ENCODE data around the gene YIF1A.

Gene YIF1A

GRCh38 chr11:66302656-66303055 is 13.7 kb upstream of the YIF1A start:
- H3K27ac ChIP-seq: no peak overlapping the region
- TF ChIP-seq, protein P1, sequence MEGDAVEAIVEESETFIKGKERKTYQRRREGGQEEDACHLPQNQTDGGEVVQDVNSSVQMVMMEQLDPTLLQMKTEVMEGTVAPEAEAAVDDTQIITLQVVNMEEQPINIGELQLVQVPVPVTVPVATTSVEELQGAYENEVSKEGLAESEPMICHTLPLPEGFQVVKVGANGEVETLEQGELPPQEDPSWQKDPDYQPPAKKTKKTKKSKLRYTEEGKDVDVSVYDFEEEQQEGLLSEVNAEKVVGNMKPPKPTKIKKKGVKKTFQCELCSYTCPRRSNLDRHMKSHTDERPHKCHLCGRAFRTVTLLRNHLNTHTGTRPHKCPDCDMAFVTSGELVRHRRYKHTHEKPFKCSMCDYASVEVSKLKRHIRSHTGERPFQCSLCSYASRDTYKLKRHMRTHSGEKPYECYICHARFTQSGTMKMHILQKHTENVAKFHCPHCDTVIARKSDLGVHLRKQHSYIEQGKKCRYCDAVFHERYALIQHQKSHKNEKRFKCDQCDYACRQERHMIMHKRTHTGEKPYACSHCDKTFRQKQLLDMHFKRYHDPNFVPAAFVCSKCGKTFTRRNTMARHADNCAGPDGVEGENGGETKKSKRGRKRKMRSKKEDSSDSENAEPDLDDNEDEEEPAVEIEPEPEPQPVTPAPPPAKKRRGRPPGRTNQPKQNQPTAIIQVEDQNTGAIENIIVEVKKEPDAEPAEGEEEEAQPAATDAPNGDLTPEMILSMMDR (IDR thresholded peaks at IDR 0.05; ENCODE audit: low read depth, low read length): no peak
- H3K27me3 ChIP-seq (ENCODE audit: insufficient read depth, low read depth, severe bottlenecking): no peaks in the 10 kb centered on the region
- no peak for DNase-seq
- H3K36me3 ChIP-seq: no peaks in the 10 kb centered on the region
- no peaks in the 10 kb centered on the region for H3K9me3 ChIP-seq (ENCODE audit: severe bottlenecking)
- no peak overlapping the region for H3K4me3 ChIP-seq (ENCODE audit: low read depth, low read length)

GRCh38 chr11:66299186-66299585 is 10.2 kb upstream of the YIF1A start:
- TF ChIP-seq, protein P1 (IDR thresholded peaks at IDR 0.05; ENCODE audit: low read depth, low read length): no peak
- Histone ChIP-seq H3K27me3 (ENCODE audit: insufficient read depth, low read depth, severe bottlenecking) (no peaks in the 10 kb centered on the region), H3K36me3 (peaks cover 5% of the 10 kb centered on the region), H3K27ac (no peak overlapping the region), H3K9me3 (ENCODE audit: severe bottlenecking) (no peaks in the 10 kb centered on the region), H3K4me3 (ENCODE audit: low read depth, low read length) (no peak overlapping the region)
- no peak for DNase-seq

DNA sequence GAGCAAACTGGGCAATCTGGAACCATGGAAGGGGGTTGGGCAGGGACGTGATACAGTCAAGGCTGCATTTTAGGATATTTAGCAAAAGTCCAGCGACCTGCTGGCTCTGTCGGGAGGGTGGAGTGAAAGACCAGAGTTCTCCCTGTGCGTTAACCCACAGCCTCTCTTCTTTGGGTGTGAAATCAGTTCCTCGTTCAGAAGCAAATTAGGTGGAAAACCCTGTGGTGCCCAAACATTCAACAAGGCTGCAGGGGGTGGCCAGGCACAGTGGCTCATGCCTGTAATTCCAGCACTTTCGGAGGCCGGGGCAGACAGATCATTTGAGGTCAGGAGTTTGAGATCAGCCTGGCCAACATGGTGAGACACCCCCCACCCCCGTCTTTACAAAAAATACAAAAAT is 8.7 kb upstream of the YIF1A start:
- Histone ChIP-seq H3K9me3 (ENCODE audit: severe bottlenecking) (no peaks in the 10 kb centered on the region), H3K4me3 (ENCODE audit: low read depth, low read length) (no peak overlapping the region), H3K27ac (no peak overlapping the region), H3K36me3 (peaks cover 5% of the 10 kb centered on the region), H3K27me3 (ENCODE audit: insufficient read depth, low read depth, severe bottlenecking) (no peaks in the 10 kb centered on the region)
- TF ChIP-seq, protein P1 (IDR thresholded peaks at IDR 0.05; ENCODE audit: low read depth, low read length): no peak
- DNase-seq: no peak

- Histone ChIP-seq H3K27ac (no peak overlapping the region), H3K9me3 (ENCODE audit: severe bottlenecking) (no peaks in the 10 kb centered on the region), H3K27me3 (ENCODE audit: insufficient read depth, low read depth, severe bottlenecking) (no peaks in the 10 kb centered on the region), H3K36me3 (peaks cover 5% of the 10 kb centered on the region), H3K4me3 (ENCODE audit: low read depth, low read length) (no peak overlapping the region)
- no peak for DNase-seq
- TF ChIP-seq, protein P1 (IDR thresholded peaks at IDR 0.05; ENCODE audit: low read depth, low read length): no peak
Measured at GRCh38 chr11:66294626-66295620, 6.0 kb upstream of the YIF1A start.

- Histone ChIP-seq H3K27me3 (ENCODE audit: insufficient read depth, low read depth, severe bottlenecking) (no peaks in the 10 kb centered on the region), H3K9me3 (ENCODE audit: severe bottlenecking) (no peaks in the 10 kb centered on the region), H3K4me3 (ENCODE audit: low read depth, low read length) (no peak overlapping the region), H3K36me3 (peaks cover 5% of the 10 kb centered on the region), H3K27ac (no peak overlapping the region)
- no peak for DNase-seq
- TF ChIP-seq, protein P1 (IDR thresholded peaks at IDR 0.05; ENCODE audit: low read depth, low read length): no peak
Measured at GRCh38 chr11:66293777-66294625, 5.1 kb upstream of the YIF1A start.

Measured in WERI-Rb-1 (cell line).